Gastroesophageal sphincter (tissue), 2 donors: ENCODE data around the gene ENPEP.

Experiments
- EP300 ChIP-seq: sonication (generic); formaldehyde crosslinking; IDR thresholded peaks from one replicate; pipeline ENCODE4 v1.6.1; 2017; ENCODE audit warnings: antibody characterized with exemption, mild to moderate bottlenecking
- POLR2AphosphoS5 ChIP-seq: sonication (generic); formaldehyde crosslinking; IDR thresholded peaks from one replicate; pipeline ENCODE4 v1.6.1; 2017; ENCODE audit warnings: antibody characterized with exemption

DNA sequence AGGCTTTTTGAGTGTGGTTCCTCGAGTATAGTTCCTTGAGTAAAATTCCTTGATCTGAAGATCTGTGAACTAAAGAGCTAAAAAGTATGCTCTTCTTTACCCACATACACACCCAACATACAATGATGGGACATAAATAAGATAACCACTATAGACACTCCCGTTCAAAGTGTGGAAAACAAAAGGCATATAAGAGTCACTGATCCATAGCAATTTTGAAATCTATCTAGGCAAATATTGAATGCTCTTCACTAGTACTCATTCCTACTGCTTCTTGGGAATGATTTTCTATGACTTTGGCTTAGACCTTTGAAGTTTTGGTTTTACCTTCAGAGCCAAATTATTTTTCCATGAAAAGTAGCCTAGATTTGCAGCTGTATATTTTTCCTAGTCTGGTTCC, 120.5 kb downstream of the ENPEP start:
- no peak for TF ChIP-seq EP300
- TF ChIP-seq POLR2AphosphoS5 = no peak
